Measurements from ENCODE around the gene SH3PXD2B.
"Not testable (repeated sequence)": the region's sequence is repeated elsewhere in the genome, so short reads cannot be mapped to it uniquely, and the experiment has no call there.

Gene SH3PXD2B

DNA sequence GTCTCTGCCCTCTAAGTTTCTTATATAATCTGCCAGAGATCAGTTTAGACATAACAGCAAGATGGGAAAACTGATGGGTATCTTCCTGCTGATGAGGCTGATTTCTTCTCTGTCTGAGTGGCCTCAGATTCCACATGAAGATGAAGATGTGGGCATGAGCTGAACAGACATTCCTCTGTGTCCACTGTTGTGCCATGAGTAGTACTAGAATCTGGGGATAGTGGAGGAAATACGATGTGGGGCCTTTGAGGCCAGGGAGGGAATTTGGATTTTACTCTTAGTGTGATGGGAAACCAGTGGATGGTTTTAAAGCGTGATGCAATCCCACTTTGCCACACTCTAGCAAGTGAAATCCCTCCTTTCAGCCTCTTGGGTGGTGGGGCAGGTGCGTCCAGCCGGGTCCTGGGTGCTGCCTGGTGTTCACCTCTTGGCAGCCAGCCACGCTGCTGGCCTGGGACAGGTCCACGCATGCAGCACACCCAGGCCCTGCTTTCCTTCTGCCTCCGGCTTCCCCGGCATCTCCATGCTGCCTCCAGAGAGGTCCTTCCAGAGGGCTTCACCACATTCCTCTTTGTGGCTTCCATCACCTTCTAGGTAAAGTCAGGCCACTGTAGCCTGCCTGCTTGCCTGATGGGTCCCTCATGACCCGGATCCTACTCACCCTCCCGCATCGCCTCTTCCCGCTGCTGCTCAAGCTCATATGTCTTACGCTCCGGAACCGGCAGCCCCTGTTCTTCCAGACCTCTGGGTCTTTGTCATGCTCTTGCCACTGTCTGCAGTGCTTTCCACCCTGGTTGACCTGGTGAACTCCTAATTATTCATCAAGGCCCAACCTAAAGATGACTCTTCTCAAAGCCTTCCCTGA lies 28.1 kb upstream of the SH3PXD2B start:
- TF ChIP-seq POLR2A (IDR thresholded peaks at IDR 0.05; ENCODE audit: low read depth, low read length) (no peak), TAF1 (IDR thresholded peaks at IDR 0.05; ENCODE audit: borderline replicate concordance, low read depth, low read length) (no peak), POLR2AphosphoS5 (IDR thresholded peaks at IDR 0.05; ENCODE audit: low read depth, low read length) (no peak)
- no peak for DNase-seq (ENCODE audit: insufficient read length)
- no peak for FAIRE-seq

DNA sequence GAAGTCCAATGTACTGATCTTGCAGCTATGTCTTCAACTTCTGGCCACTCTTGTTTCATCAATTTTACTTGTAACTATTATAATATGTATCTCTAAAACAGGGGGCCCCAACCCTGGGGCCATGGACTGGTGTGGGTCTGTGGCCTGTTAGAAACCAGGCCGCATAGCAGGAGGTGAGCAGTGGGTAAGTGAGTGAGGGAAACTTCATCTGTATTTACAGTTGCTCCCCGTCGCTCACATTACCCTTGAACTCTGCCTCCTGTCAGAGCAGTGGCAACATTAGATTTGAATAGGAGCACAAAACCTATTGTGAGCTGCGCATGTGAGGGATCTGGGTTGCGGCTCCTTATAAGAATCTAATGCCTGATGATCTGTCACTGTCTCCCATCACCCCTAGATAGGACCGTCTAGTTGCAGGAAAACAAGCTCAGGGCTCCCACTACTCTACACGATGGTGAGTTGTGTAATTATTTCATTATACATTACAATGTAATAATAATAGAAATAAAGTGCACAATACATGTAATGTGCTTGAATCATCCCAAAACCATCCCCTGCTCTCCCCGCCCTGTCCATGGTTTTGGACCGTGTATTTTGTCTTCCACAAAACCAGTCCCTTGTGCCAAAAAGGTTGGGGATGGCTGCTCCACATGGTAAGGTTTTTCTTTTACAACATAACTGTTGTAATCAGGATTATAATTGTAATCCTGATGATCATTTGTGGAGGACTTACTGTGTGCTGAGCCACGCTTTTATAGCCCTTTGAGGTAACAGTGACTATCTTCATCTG lies 26.9 kb upstream of the SH3PXD2B start:
- FAIRE-seq (no peak), DNase-seq (ENCODE audit: insufficient read length) (no peak)
- TF ChIP-seq TAF1 (IDR thresholded peaks at IDR 0.05; ENCODE audit: borderline replicate concordance, low read depth, low read length) (no peak), POLR2A (IDR thresholded peaks at IDR 0.05; ENCODE audit: low read depth, low read length) (no peak), POLR2AphosphoS5 (IDR thresholded peaks at IDR 0.05; ENCODE audit: low read depth, low read length) (no peak)

DNA sequence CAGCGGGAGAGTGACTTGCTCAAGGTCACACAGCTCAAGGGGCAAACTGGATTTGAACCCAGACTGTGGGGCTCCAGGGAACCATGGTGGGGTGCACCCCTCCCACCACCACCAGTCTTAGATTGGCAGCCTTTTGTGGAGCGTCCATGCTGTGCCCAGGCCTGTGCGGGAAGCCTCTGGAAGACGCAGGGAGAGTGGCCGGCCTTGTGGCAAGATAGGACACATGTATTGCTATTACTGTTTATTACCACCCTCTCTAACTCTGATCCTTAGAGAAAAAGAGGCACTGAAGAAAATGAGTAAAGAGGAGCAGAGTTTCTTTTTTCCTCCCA lies 25.4 kb upstream of the SH3PXD2B start:
- FAIRE-seq (no peak), DNase-seq (ENCODE audit: insufficient read length) (no peak)
- TF ChIP-seq POLR2A (IDR thresholded peaks at IDR 0.05; ENCODE audit: low read depth, low read length) = no peak
- TF ChIP-seq TAF1 (IDR thresholded peaks at IDR 0.05; ENCODE audit: borderline replicate concordance, low read depth, low read length) = no peak
- no peak for TF ChIP-seq POLR2AphosphoS5 (IDR thresholded peaks at IDR 0.05; ENCODE audit: low read depth, low read length)

DNA sequence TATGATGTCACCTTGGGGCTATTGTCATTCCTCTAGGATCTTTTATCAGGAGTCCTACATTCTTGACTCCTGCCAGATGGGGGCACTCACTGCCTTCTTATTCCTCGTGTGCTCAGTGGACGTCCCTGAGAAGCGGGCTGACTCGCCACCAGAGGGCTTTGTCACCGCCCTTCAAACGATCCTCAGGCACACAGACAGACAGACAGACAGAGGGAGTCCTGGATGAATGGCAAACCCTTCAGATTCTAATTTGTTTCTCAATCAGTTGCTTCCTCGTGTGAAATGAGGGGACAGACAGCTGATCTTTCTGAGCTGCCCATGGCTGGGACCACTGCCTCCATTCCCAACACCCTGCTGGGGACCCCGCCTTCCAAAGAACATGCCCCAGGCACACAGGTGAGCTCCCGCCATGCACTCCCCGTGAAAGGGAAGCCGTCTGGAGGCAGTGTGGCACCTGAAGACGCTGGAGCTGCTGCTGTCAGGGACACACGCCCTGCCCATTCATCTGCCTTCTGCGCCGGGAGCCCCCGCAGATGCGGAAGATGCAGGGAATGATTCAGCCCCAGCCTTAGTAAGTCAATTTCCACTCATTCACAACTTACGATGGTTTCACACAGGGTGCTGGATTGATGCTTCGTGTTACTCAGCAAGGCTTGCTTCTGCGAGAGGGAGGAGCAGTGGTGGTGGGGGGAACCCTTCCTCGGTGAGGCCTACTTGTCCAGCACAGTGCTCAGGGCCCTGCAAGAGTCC lies 24.9 kb upstream of the SH3PXD2B start:
- FAIRE-seq (peak; percentile 33), DNase-seq (ENCODE audit: insufficient read length) (peak; percentile 60)
- TF ChIP-seq TAF1 (IDR thresholded peaks at IDR 0.05; ENCODE audit: borderline replicate concordance, low read depth, low read length) (no peak), POLR2A (IDR thresholded peaks at IDR 0.05; ENCODE audit: low read depth, low read length) (no peak), POLR2AphosphoS5 (IDR thresholded peaks at IDR 0.05; ENCODE audit: low read depth, low read length) (no peak)

DNA sequence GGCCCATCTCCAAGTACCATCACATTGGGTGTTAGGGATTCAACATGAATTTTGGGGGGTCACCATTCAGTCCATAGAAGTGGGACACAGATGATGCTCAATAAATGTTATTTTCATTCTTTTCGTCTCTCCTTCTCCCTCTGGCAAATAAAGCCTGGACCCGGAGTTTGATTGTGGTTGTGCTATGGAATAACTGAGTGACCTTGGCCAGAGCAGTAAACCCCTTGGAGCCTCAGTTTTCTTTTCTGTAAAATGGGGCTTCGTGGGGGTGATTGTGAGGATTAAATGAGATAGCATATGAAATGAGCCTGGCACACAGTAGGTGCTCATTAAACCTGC lies 24.3 kb upstream of the SH3PXD2B start:
- DNase-seq (ENCODE audit: insufficient read length); FAIRE-seq: not testable (repeated sequence)

DNA sequence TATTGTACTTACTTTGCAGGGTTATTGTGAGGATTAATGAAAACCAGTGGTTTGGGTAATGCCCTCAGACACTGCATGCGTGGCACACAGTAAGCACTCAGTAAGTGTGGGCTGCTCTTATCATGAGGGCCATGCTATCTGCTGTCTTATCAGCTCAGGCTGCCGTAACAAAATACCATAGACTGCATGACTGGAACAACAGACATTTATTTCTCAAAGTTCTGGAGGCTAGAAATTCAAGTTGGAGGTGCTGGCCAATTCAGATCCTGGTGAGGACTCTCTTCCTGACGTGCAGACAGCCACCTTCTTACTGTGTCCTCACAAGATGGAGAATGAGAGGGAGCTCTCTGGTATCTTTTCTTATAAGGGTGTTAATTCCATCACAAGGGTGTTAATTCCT lies 23.9 kb upstream of the SH3PXD2B start:
- TF ChIP-seq TAF1 (IDR thresholded peaks at IDR 0.05; ENCODE audit: borderline replicate concordance, low read depth, low read length) (no peak), POLR2A (IDR thresholded peaks at IDR 0.05; ENCODE audit: low read depth, low read length) (no peak), POLR2AphosphoS5 (IDR thresholded peaks at IDR 0.05; ENCODE audit: low read depth, low read length) (no peak)
- FAIRE-seq (no peak), DNase-seq (ENCODE audit: insufficient read length) (no peak)

DNA sequence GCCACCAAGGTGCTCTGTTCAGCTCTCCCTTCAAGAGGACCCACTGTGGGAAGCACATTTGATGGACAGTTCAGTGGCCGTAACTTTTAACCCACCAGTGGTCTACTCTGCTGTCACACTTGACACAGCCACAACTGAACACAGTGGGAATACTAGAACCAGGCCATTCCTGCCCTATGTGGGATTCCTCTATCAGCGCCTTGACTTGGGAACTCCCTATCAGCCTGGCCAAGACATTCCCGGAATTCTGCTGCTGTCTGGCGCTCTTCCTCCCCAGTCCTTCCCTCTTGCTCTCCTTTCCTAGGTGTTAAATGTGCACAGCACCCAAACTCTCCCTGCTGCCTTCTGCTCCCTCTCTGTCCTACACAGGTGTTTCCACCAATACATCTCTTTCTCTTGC lies 23.1 kb upstream of the SH3PXD2B start:
- FAIRE-seq (no peak), DNase-seq (ENCODE audit: insufficient read length) (no peak)
- TF ChIP-seq POLR2AphosphoS5 (IDR thresholded peaks at IDR 0.05; ENCODE audit: low read depth, low read length) (no peak), POLR2A (IDR thresholded peaks at IDR 0.05; ENCODE audit: low read depth, low read length) (no peak), TAF1 (IDR thresholded peaks at IDR 0.05; ENCODE audit: borderline replicate concordance, low read depth, low read length) (no peak)

DNA sequence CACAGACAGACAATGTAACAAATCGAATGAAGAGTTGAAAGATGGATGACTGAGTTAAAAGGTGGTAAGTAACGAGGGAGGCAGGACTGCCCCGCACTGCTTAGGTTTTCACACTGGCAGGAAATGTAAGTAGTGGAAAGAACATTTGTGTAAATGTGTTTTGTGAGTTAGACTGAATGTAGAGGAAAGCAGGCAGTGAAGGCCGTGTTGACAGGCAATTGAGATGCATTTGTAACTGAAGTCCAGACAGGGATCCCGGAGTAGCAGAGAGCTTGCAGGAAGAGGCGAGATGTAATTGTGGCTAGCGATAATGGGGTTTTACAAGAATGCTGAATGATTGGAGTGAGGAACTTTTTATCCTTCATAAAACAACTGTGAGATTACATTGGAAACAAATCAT lies 20.0 kb upstream of the SH3PXD2B start:
- TF ChIP-seq TAF1 (IDR thresholded peaks at IDR 0.05; ENCODE audit: borderline replicate concordance, low read depth, low read length) (no peak), POLR2AphosphoS5 (IDR thresholded peaks at IDR 0.05; ENCODE audit: low read depth, low read length) (no peak), POLR2A (IDR thresholded peaks at IDR 0.05; ENCODE audit: low read depth, low read length) (no peak)
- no peak for FAIRE-seq
- DNase-seq (ENCODE audit: insufficient read length) = no peak

DNA sequence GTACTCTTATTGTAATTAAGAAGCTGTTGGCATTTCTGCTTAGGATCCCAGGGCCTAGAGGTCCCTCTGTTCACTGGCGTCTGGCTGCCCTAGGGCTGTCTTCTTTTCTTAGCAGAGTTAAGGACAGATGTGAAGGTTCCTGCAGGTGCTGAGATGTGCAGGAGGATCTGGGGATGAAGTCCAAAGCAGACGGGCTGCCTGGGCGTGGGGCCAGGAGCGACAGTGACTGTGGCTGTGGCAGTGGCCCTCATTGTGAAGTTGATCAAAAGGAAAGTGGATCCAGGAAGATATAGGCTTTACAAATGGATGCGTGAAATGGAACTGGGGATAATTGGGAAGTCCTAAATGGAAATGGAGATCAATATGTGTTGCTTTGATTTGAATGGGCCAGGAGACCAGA lies 19.1 kb upstream of the SH3PXD2B start:
- no peak for FAIRE-seq
- no peak for TF ChIP-seq TAF1 (IDR thresholded peaks at IDR 0.05; ENCODE audit: borderline replicate concordance, low read depth, low read length)
- TF ChIP-seq POLR2A (IDR thresholded peaks at IDR 0.05; ENCODE audit: low read depth, low read length) = no peak
- TF ChIP-seq POLR2AphosphoS5 (IDR thresholded peaks at IDR 0.05; ENCODE audit: low read depth, low read length) = no peak
- no peak for DNase-seq (ENCODE audit: insufficient read length)

DNA sequence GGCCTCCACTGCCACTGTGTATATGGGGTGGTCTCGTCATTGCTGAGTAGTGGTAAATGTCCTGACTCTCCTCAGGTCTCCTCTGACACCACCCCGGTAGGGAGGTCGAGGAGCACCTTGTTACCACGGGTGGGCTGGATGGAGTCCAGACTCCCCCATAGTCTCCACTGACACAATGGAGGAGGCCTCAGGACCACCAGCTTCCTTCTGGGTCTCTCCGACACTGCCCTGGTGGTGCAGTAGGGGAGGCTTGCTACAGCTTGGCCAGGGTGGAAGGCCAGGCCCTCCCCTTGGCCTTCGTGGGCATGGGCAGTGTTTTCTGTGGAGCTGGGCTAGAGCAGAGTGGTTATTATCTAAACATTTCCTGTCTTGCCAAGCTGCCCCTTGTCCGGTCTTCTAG lies 15.4 kb upstream of the SH3PXD2B start:
- TF ChIP-seq TAF1 (IDR thresholded peaks at IDR 0.05; ENCODE audit: borderline replicate concordance, low read depth, low read length) (no peak), POLR2AphosphoS5 (IDR thresholded peaks at IDR 0.05; ENCODE audit: low read depth, low read length) (no peak), POLR2A (IDR thresholded peaks at IDR 0.05; ENCODE audit: low read depth, low read length) (no peak)
- DNase-seq (ENCODE audit: insufficient read length) = no peak
- no peak for FAIRE-seq

DNA sequence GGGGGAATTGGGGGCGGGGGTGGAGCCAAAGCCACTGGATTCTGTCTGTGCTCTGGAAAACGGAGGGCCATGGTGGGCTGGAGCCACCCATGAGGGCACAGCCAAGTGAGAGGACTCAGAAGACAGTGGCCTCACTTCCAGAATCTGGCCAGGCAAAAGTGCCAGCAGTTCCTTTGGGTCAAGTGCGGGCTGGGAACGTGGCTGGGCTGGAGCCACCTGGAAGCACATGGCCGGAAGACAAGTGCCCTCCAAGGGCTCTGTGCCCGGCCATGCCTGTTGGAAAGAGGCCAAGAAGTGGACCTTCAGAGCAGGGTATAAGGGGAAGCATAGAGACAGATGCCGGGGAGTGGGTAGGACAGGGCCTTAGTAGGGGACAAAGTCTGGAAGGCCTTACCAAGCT lies 11.7 kb upstream of the SH3PXD2B start:
- DNase-seq (ENCODE audit: insufficient read length) (no peak), FAIRE-seq (no peak)
- TF ChIP-seq POLR2AphosphoS5 (IDR thresholded peaks at IDR 0.05; ENCODE audit: low read depth, low read length) = no peak
- TF ChIP-seq TAF1 (IDR thresholded peaks at IDR 0.05; ENCODE audit: borderline replicate concordance, low read depth, low read length) = no peak
- TF ChIP-seq POLR2A (IDR thresholded peaks at IDR 0.05; ENCODE audit: low read depth, low read length) = no peak

Data from GM12892 (cell line).